Tracheal epithelial cell (primary cell): ENCODE data around the gene PIGW. TPM values are rescaled to one million over a fixed set of nuclear protein-coding genes. Genes with fewer than 3 reads are reported as not detected.

Experiments
- total RNA-seq: library from RNA; depleted of rRNA; stranded (reverse); fragments of >200 nt; gene quantifications from 2 replicates; pipeline ENCODE4 v1.2.1, GENCODE V29; 2014

Gene PIGW, protein sequence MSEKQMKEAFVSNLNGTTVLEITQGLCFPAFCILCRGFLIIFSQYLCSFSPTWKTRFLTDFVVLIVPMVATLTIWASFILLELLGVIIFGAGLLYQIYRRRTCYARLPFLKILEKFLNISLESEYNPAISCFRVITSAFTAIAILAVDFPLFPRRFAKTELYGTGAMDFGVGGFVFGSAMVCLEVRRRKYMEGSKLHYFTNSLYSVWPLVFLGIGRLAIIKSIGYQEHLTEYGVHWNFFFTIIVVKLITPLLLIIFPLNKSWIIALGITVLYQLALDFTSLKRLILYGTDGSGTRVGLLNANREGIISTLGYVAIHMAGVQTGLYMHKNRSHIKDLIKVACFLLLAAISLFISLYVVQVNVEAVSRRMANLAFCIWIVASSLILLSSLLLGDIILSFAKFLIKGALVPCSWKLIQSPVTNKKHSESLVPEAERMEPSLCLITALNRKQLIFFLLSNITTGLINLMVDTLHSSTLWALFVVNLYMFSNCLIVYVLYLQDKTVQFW
- 5.3 and 10.2 TPM in 2 replicates for total RNA-seq

GRCh38 chr17:36534840-36535668 is at the start of gene PIGW, which contains the start of gene MYO19:
Gene PIGW, plus strand, starts transcription at chr17:36534987. Its CDS starts 2,115 bp downstream, at chr17:36537102.
Gene MYO19, minus strand, starts transcription at chr17:36534868. Its CDS starts 2,330 bp downstream, at chr17:36532538.

DNA sequence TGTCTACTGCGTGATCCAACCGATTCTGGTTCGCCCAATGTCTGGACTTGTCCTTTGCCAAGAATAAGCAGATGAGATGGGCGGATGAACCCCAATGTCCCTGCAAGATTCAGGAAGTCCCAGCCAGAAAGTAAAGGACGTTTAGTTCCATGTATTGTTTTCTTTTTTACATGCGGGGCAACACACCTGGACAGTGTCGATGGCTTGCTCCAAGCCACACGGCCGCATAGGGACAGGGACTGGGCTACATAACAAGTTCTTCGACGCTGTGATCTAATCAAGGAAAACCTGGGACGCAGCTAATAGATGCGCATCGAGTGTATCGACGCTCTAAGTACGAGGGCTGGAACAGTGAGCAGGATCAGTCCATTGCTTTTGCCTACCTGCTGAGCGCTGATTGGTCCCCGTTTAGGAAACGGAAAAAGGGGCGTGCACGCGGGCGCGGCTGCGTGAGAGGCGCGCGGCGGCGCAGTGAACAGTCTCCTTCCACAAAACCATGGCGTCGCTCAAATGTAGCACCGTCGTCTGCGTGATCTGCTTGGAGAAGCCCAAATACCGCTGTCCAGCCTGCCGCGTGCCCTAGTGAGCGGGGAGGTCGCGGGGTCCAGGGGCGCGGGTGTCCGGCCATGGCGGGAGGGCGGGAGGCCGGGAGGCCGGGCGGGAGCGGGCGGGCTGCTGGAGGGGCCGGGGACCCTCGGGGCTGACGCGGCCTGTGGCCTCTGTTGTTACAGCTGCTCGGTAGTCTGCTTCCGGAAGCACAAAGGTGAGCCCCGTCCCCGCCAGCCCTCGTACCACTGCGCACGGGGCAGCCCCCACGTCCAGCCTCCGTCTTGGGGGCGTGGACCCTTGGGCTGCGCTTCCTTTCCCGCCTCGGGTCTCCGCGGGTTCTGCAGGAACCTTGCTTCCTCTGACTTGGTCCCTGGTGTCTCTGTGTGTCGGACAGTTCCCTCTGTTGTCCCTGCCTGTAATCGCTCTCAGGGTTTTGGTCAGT is 48.3 kb upstream of the PIGW start, which contains the start of gene ZNHIT3:
ZNHIT3 (plus strand) TSS at position 478 of the 991 bp plus-strand sequence; CDS start at position 497, 19 bp downstream.

GRCh38 chr17:36544307-36545076 is 9.7 kb downstream of the PIGW start, which contains the start of gene GGNBP2:
Gene GGNBP2, plus strand, starts transcription at chr17:36544919. Its CDS starts 806 bp downstream, at chr17:36545725.

Other genes with a start within 250 kb of the PIGW start
- gene TBC1D3G, start 211.1 kb upstream of the PIGW start, total RNA-seq: not detected in 2 replicates
- not detected in 2 replicates for gene TBC1D3H, start 146.6 kb upstream of the PIGW start, total RNA-seq
- 19.8 and 32.6 TPM in 2 replicates for gene ZNHIT3, start 48.3 kb upstream of the PIGW start, total RNA-seq
- gene MYO19, start 119 bp upstream of the PIGW start, total RNA-seq: 96.8 and 102 TPM in 2 replicates
- gene GGNBP2, start 9.9 kb downstream of the PIGW start, total RNA-seq: 35.7 and 44.3 TPM in 2 replicates
- gene DHRS11, start 56.9 kb downstream of the PIGW start, total RNA-seq: 1.7 and 7.2 TPM in 2 replicates
- 9.9 and 11.5 TPM in 2 replicates for gene MRM1, start 66.6 kb downstream of the PIGW start, total RNA-seq